BJ (cell line): ENCODE measurements around the gene ROR1. TPM values are rescaled to one million over a fixed set of nuclear protein-coding genes. Genes with fewer than 3 reads are reported as not detected.

Experiments
- CTCF ChIA-PET: fragments of 350-600 bp; formaldehyde crosslinking; extraction: SDS; loops from one replicate; lab custom pipeline; 2021; ENCODE audit warnings: antibody characterized with exemption, inconsistent platforms; lab: Yijun Ruan, JAX
- POLR2A ChIA-PET: fragments of 300-600 bp; sonication (Branson Sonifier 250); formaldehyde crosslinking; extraction: SDS; loops from one replicate; lab custom pipeline; 2021; ENCODE audit warnings: antibody characterized with exemption; lab: Charles Lee
- DNase-seq: peaks from one replicate; pipeline ENCODE4 v3.0.0-alpha.2; 2011; ENCODE audit warnings: low read depth
- H3K27me3 ChIP-seq: 2 replicates; pipeline ENCODE4 v1.6.0; 2011; ENCODE audit warnings: low read length; ENCODE audit not compliant: control insufficient read depth, insufficient read depth
- H3K36me3 ChIP-seq: 2 replicates; pipeline ENCODE4 v1.5.1; 2011; ENCODE audit warnings: low read length; ENCODE audit not compliant: control insufficient read depth, insufficient read depth
- H3K4me3 ChIP-seq: 2 replicates; pipeline ENCODE4 v1.5.1; 2011; ENCODE audit warnings: low read depth, mild to moderate bottlenecking, control low read depth, low read length
- CTCF ChIP-seq: IDR thresholded peaks from 2 replicates; pipeline ENCODE4 v1.5.1; 2011; ENCODE audit warnings: low read depth, mild to moderate bottlenecking, control low read depth, inconsistent platforms, low read length, moderate library complexity; ENCODE audit not compliant: insufficient read depth
- polyA plus RNA-seq: library from polyadenylated mRNA; depleted of rRNA; stranded (reverse); fragments of >200 nt; gene quantifications from 2 replicates; pipeline ENCODE4 v1.2.3, GENCODE V29; 2011

Gene ROR1
- polyA plus RNA-seq, 1 experiment = 4.6 TPM

- ChIA-PET CTCF (no interaction called here), POLR2A (no interaction called here)
- TF ChIP-seq CTCF = no peak
- no peaks in the 10 kb centered on the region for H3K36me3 ChIP-seq
- H3K4me3 ChIP-seq = no peak overlapping the region
- H3K27me3 ChIP-seq = no peaks in the 10 kb centered on the region
- no peak for DNase-seq
Measured at GRCh38 chr1:64001038-64001437, 227.2 kb downstream of the ROR1 start.

- POLR2A ChIA-PET = no interaction called here
- Histone ChIP-seq H3K4me3 (no peak overlapping the region), H3K27me3 (no peaks in the 10 kb centered on the region), H3K36me3 (no peaks in the 10 kb centered on the region)
- CTCF ChIA-PET = interaction anchor here (1.1 kb wide), 1 partner anchor 13 kb away, joined by 3 read pairs; no protein-coding TSS in a partner anchor
- TF ChIP-seq CTCF = no peak
- DNase-seq = no peak
Measured at GRCh38 chr1:64004451-64005025, 230.7 kb downstream of the ROR1 start.

- Histone ChIP-seq H3K4me3 (no peak overlapping the region), H3K36me3 (no peaks in the 10 kb centered on the region), H3K27me3 (no peaks in the 10 kb centered on the region)
- ChIA-PET POLR2A (no interaction called here), CTCF (interaction anchor here (0.6 kb wide), 1 partner anchor 226 kb away, joined by 3 read pairs; no protein-coding TSS in a partner anchor)
- no peak for DNase-seq
- no peak for TF ChIP-seq CTCF
Measured at GRCh38 chr1:64005801-64006200, 232.0 kb downstream of the ROR1 start.

GRCh38 chr1:64006276-64007051, 232.6 kb downstream of the ROR1 start:
- CTCF ChIA-PET = interaction anchor here (0.9 kb wide), 1 partner anchor 71 kb away, joined by 3 read pairs; no protein-coding TSS in a partner anchor
- TF ChIP-seq CTCF = no peak
- DNase-seq = peak; percentile 12
- POLR2A ChIA-PET = no interaction called here
- Histone ChIP-seq H3K27me3 (no peaks in the 10 kb centered on the region; the same call in 1 of the 2 replicates), H3K36me3 (no peaks in the 10 kb centered on the region), H3K4me3 (no peak overlapping the region)

GRCh38 chr1:64010316-64010715, 236.5 kb downstream of the ROR1 start:
- H3K36me3 ChIP-seq = no peaks in the 10 kb centered on the region
- ChIA-PET CTCF (no interaction called here), POLR2A (no interaction called here)
- H3K4me3 ChIP-seq = no peak overlapping the region
- DNase-seq = no peak
- no peak for TF ChIP-seq CTCF
- no peaks in the 10 kb centered on the region; the same call in 1 of the 2 replicates for H3K27me3 ChIP-seq
